ENCODE measurements around the gene ROBO1.

Gene ROBO1

DNA sequence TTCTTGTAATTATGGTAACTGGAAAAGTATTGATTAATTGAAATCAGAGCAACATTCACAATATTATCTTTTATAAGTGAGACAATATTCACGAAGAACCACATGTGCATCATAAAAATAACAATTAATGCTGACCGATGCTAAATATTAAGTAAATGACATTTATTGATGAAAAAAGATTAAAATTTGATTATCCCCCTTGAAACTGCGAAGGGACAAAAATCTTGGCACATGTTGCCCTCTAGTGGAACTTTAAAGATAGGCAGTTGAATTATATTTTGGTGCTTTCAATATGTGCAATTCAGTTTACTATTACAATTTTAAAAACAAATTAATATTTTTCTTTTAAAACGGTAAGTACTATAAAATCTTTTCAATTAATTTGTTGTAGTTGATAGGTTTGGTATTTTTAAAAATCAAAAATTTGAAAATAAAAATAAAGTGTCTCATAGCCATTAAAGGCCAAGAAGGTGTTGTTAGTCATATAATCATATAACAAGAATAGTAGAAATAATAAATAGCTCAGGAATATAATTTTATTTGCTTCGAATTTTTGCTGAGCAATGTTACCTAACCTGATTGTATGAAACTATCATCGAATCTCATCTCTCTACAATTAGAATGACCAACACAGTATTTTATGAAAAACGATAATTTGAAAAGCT lies 270.2 kb downstream of the ROBO1 start:
- no peak for TF ChIP-seq GATA1 (IDR thresholded peaks at IDR 0.05; ENCODE audit: low read depth, low read length)
- no peak for TF ChIP-seq POLR2A (IDR thresholded peaks at IDR 0.05; ENCODE audit: low read length)
- peak; percentile 1 to 11 for DNase-seq

DNA sequence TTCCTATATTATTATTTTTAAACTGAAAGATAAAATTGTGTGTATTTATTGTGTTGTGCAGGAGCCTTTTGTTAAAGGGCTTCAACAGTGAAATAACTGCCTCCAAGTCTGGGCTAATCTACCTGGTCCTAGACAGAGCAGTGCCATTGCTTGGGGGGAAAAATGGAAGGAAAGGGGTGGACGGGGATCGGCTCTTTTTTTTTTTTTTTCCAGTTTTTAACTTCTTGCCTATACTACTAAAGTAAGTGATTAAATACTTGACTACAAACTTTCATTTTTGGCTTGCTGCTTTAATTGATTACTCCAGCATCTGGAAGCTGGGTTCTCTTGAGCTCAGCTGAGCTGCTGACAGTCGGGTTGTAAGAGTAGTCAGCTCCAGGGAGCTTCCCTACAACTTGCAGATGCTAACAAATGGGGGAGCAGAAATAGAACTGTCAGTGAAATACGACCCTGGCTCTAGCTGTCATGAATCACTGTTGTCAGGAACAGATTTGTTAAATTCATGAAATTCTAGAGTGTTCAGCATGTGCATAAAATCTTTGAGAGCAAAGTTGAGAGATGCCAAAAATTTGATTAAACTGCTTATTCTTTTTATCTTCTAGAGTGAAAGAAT lies 276.7 kb downstream of the ROBO1 start:
- no peak for DNase-seq
- TF ChIP-seq POLR2A (IDR thresholded peaks at IDR 0.05; ENCODE audit: low read length) (no peak), GATA1 (IDR thresholded peaks at IDR 0.05; ENCODE audit: low read depth, low read length) (no peak)

- no peak for DNase-seq
- TF ChIP-seq GATA1 (IDR thresholded peaks at IDR 0.05; ENCODE audit: low read depth, low read length) (no peak), POLR2A (IDR thresholded peaks at IDR 0.05; ENCODE audit: low read length) (no peak)
These were observed 277.4 kb downstream of the ROBO1 start for GRCh38 chr3:79490165-79491028.

GRCh38 chr3:79488407-79488806 lies 279.4 kb downstream of the ROBO1 start:
- TF ChIP-seq POLR2A (IDR thresholded peaks at IDR 0.05; ENCODE audit: low read length) (no peak), GATA1 (IDR thresholded peaks at IDR 0.05; ENCODE audit: low read depth, low read length) (no peak)
- no peak for DNase-seq

GRCh38 chr3:79480746-79481145 lies 287.1 kb downstream of the ROBO1 start:
- DNase-seq = no peak
- no peak for TF ChIP-seq GATA1 (IDR thresholded peaks at IDR 0.05; ENCODE audit: low read depth, low read length)
- no peak for TF ChIP-seq POLR2A (IDR thresholded peaks at IDR 0.05; ENCODE audit: low read length)

DNA sequence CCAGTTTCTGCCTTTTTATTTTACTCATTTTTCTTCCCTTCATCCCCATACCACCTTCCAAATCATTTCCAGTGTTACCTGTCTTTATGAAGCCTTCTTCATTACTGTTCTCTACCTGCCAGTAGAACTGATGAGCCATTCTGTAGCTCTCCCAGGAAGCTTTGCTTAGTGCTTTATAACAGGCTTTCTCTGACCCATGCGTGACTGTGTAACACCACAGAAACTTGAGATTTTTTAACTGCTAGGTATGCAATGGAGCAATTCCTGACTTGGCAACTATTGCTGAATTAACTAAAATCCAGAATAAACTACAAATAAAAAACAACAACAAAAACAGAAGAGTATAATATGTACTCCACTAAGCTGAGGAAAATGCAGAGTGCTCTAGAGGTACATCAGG lies 289.2 kb downstream of the ROBO1 start:
- TF ChIP-seq GATA1 (IDR thresholded peaks at IDR 0.05; ENCODE audit: low read depth, low read length) = no peak
- no peak for TF ChIP-seq POLR2A (IDR thresholded peaks at IDR 0.05; ENCODE audit: low read length)
- no peak for DNase-seq

DNA sequence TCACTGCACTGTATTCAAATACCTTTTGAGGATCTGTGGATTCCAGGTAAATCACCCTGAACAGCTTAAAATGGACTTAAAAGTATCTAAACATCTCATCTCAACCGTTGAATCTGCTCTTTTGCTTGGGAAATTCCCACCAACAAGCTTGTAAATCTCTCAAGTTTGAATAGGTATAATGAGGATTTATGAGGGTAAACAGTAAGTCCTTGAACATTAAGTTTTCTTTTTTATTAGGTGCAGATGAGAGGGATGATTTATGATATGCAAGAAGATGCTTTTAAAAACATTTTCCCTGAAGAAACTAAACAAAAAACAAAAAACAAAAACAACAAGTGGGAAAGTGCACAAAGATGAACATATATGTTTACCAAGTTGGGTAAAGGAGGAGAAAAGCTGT lies 290.6 kb downstream of the ROBO1 start:
- DNase-seq = no peak
- no peak for TF ChIP-seq GATA1 (IDR thresholded peaks at IDR 0.05; ENCODE audit: low read depth, low read length)
- no peak for TF ChIP-seq POLR2A (IDR thresholded peaks at IDR 0.05; ENCODE audit: low read length)

GRCh38 chr3:79473993-79474392 lies 293.8 kb downstream of the ROBO1 start:
- TF ChIP-seq GATA1 (IDR thresholded peaks at IDR 0.05; ENCODE audit: low read depth, low read length) (no peak), POLR2A (IDR thresholded peaks at IDR 0.05; ENCODE audit: low read length) (no peak)
- DNase-seq = no peak

- no peak for TF ChIP-seq POLR2A (IDR thresholded peaks at IDR 0.05; ENCODE audit: low read length)
- TF ChIP-seq GATA1 (IDR thresholded peaks at IDR 0.05; ENCODE audit: low read depth, low read length) = no peak
- DNase-seq = no peak
These were observed 300.1 kb downstream of the ROBO1 start for GRCh38 chr3:79467721-79468120.

DNA sequence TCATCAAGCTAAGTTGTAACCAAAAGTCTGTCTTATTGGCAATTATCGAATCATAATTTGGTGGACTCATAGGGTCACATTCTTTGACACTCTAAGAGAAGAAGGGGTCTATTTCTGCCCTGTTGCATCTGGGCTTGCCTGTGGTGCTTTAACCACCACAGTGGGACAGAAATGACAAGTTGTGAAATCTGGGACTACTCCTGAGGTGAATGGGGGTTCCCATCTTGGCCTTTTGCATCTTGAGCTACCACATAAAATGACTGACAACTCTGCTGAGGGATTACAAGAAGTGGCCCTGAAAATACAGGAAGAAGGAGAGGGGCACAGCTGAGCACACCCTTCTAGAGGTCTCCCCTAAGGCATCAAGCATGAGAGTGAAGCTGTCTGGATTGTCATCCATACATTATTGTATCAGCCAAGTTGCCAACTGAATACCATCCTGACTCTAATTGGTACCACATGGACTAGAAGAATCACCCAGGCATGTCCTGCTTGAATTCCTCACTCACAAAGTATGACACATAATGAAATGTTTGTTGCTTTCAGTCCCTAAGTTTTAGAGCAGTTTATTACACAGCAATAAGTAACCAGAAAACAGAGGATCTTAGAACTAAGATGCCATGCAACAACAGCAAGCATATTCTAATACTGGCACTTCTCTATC lies 306.5 kb downstream of the ROBO1 start:
- no peak for TF ChIP-seq POLR2A (IDR thresholded peaks at IDR 0.05; ENCODE audit: low read length)
- no peak for TF ChIP-seq GATA1 (IDR thresholded peaks at IDR 0.05; ENCODE audit: low read depth, low read length)
- no peak for DNase-seq

GRCh38 chr3:79453600-79453999 lies 314.2 kb downstream of the ROBO1 start:
- TF ChIP-seq POLR2A (IDR thresholded peaks at IDR 0.05; ENCODE audit: low read length) = no peak
- no peak for TF ChIP-seq GATA1 (IDR thresholded peaks at IDR 0.05; ENCODE audit: low read depth, low read length)
- DNase-seq = no peak

DNA sequence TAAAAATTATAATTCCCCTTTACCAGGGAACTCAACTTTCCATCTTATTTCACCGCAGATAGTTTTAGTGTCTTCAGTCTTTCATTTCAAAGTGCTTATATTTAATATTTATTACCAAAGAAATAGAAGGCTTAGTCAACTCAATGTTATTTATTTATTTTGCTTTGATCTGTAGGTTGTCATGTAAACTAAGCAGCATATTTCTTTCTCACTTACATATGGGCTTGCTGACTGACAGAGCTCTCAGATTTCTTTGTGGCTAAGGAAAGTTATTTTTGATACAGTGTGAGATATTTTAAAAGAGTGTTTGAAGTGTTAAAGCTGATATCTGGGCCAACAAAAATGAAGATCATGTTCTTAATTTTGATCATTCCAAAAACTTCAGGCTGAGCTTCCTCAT lies 331.4 kb downstream of the ROBO1 start:
- TF ChIP-seq GATA1 (IDR thresholded peaks at IDR 0.05; ENCODE audit: low read depth, low read length) (no peak), POLR2A (IDR thresholded peaks at IDR 0.05; ENCODE audit: low read length) (no peak)
- DNase-seq = no peak

DNA sequence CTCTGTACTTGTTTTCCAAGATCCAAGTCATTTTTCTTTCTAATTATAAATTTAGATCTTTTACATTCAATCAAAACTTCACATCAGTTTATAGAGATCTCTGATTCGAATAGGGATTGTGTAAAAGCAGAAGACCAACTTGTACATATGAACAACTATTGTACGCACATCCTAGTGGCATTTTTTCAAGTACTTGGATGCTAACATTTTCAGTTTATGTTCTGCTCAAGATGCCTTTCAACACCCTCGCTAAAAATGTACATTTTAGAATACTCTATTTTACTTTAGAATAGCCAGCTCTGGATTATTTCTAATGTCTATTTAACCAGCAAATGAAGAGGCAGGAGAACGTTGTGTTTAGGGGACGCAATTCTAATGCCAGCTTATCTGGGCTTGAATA lies 340.7 kb downstream of the ROBO1 start:
- TF ChIP-seq POLR2A (IDR thresholded peaks at IDR 0.05; ENCODE audit: low read length) (no peak), GATA1 (IDR thresholded peaks at IDR 0.05; ENCODE audit: low read depth, low read length) (no peak)
- DNase-seq = no peak

DNA sequence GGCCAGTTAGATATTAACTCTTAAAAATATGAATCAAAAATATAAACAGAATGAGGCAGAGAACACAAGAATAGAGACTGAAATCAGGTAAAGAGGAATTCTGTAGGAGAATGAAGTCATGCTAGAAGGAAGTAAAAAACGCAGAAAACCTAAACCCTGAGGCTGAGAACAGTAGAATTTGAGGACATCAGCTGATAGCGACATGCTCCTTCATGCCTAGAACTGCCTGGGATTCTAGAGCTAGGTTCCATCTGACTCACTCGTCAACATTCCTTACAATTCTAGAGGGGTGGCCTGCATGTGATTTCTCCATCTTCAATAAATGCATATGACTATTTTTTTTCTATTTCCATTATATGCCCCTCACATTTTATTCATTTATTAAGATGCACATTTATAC lies 343.0 kb downstream of the ROBO1 start:
- no peak for TF ChIP-seq POLR2A (IDR thresholded peaks at IDR 0.05; ENCODE audit: low read length)
- no peak for DNase-seq
